ENCODE data around the gene WNT11.
"Not testable (repeated sequence)": the region's sequence is repeated elsewhere in the genome, so short reads cannot be mapped to it uniquely, and the experiment has no call there.

Gene WNT11

GRCh38 chr11:76201056-76201455 lies 5.2 kb downstream of the WNT11 start:
- DNase-seq = no peak

GRCh38 chr11:76200006-76200940 lies 6.0 kb downstream of the WNT11 start:
- no peak for DNase-seq

GRCh38 chr11:76198691-76199090 lies 7.6 kb downstream of the WNT11 start:
- not testable (repeated sequence) for DNase-seq

GRCh38 chr11:76197941-76198640 lies 8.2 kb downstream of the WNT11 start:
- no peak for DNase-seq

- DNase-seq = no peak
Measured at GRCh38 chr11:76197332-76197731, 9.0 kb downstream of the WNT11 start.

GRCh38 chr11:76196849-76197248 lies 9.5 kb downstream of the WNT11 start:
- DNase-seq = no peak

GRCh38 chr11:76194872-76195668 lies 11.2 kb downstream of the WNT11 start:
- no peak for DNase-seq

- no peak for DNase-seq
Measured at GRCh38 chr11:76193219-76193618, 13.1 kb downstream of the WNT11 start.

GRCh38 chr11:76190376-76190775 lies 15.9 kb downstream of the WNT11 start:
- DNase-seq = no peak

- no peak for DNase-seq
Measured at GRCh38 chr11:76189682-76190081, 16.6 kb downstream of the WNT11 start.

GRCh38 chr11:76188873-76189272 lies 17.4 kb downstream of the WNT11 start:
- no peak for DNase-seq

GRCh38 chr11:76186776-76187279 lies 19.5 kb downstream of the WNT11 start:
- no peak for DNase-seq

GRCh38 chr11:76185931-76186401 lies 20.3 kb downstream of the WNT11 start:
- no peak for DNase-seq

- no peak for DNase-seq
Measured at GRCh38 chr11:76185511-76185910, 20.8 kb downstream of the WNT11 start.

GRCh38 chr11:76184551-76184993 lies 21.7 kb downstream of the WNT11 start:
- peak; percentile 4 for DNase-seq

GRCh38 chr11:76181371-76181770 lies 24.9 kb downstream of the WNT11 start:
- DNase-seq = no peak

GRCh38 chr11:76179147-76179546 lies 27.2 kb downstream of the WNT11 start:
- no peak for DNase-seq

GRCh38 chr11:76177250-76177686 lies 29.0 kb downstream of the WNT11 start:
- DNase-seq = no peak

- DNase-seq = no peak
Measured at GRCh38 chr11:76176463-76176862, 29.8 kb downstream of the WNT11 start.

GRCh38 chr11:76175783-76176182 lies 30.5 kb downstream of the WNT11 start:
- DNase-seq = no peak

GRCh38 chr11:76174330-76174729 lies 32.0 kb downstream of the WNT11 start:
- DNase-seq = no peak

GRCh38 chr11:76173663-76174062 lies 32.6 kb downstream of the WNT11 start:
- DNase-seq = no peak

GRCh38 chr11:76172583-76172982 lies 33.7 kb downstream of the WNT11 start:
- DNase-seq = no peak
